GM12892 (cell line): ENCODE data around the gene GLUL.

Experiments used
- DNase-seq: peaks from one replicate; pipeline ENCODE4 v3.0.0; 2011; ENCODE audit not compliant: insufficient read length
- FAIRE-seq: peaks from 2 replicates; lab custom pipeline; 2011; peaks lifted over from hg19 to GRCh38; lab: Jason Lieb, UNC
- POLR2A ChIP-seq: IDR thresholded peaks from 2 replicates; pipeline ENCODE4 v1.6.1; 2011; ENCODE audit warnings: low read depth, low read length, control low read depth
- POLR2AphosphoS5 ChIP-seq: IDR thresholded peaks from 2 replicates; pipeline ENCODE4 v1.6.1; 2011; ENCODE audit warnings: low read depth, low read length, control low read depth
- TAF1 ChIP-seq: IDR thresholded peaks from 2 replicates; pipeline ENCODE4 v1.6.1; 2011; ENCODE audit warnings: low read depth, mild to moderate bottlenecking, control low read depth, low read length, borderline replicate concordance

The GLUL gene

DNA sequence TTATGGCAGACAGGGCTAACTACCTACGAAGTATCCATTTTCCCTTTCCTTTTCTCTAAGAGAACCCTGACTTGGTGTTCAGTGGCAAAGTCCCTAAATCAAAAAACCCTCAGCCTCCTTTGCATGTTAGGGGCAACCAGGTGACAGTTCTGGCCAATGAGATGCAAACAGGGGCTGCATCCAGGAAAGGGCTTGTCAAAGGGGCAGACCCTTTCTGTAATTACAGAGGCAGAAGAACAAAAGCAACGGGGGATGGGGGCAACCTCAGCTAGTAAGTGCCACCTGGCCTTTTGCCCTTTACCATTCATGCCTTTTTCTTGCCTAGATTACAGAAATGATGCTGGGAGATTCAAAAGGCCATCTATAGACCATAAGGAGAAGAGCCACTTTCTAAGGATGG lies 34.4 kb downstream of the GLUL start:
- DNase-seq = no peak
- peak; percentile 48 for FAIRE-seq
- no peak for TF ChIP-seq TAF1
- TF ChIP-seq POLR2A = no peak
- TF ChIP-seq POLR2AphosphoS5 = no peak

DNA sequence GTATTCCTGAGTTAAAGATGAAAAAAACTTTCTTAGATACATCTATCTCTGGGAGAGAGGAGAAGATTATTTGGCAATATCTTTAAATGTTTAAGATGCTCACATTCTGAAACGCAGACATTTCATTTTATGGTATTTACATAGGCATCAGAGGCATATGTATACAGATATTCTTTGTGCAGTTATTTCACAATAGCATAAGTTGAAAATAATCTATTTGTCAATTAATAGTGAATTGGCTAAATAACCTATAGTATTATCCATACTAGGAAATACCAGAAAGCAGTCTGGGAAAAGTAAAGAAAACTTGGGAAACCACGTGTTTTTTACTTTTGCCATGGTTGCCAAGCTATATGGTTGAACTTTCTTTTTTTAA lies 35.9 kb downstream of the GLUL start:
- DNase-seq (no peak), FAIRE-seq (peak; percentile 48)
- TF ChIP-seq POLR2A (no peak), TAF1 (no peak), POLR2AphosphoS5 (no peak)

DNA sequence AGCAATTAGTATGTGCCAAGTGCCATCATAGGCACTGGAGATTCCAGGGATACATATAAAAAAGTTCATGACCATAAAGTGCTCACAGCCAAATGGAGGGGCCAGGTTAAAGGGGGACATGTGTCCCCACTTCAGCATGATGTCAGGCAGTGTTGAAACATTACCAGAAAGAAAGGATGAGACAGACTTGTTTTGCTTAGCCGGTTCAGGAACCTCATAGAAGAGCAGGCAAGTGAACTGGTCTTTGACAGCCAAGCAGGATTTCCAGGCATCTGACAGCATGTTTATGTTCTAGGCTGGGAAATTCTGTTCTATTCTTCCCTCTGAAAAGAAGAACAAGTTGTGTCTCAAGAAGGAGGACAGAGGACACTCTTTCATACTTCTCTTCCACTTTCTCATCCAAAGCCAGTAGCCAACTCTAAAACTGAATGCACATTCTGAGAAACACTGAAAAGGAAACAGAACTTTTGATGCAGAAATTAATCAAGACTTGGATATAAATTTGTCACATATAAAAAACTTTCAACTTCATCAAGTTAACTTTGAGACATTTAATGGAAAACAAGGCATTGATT lies 39.7 kb downstream of the GLUL start:
- FAIRE-seq = no peak
- DNase-seq = no peak
- TF ChIP-seq TAF1 (no peak), POLR2A (no peak), POLR2AphosphoS5 (no peak)

DNA sequence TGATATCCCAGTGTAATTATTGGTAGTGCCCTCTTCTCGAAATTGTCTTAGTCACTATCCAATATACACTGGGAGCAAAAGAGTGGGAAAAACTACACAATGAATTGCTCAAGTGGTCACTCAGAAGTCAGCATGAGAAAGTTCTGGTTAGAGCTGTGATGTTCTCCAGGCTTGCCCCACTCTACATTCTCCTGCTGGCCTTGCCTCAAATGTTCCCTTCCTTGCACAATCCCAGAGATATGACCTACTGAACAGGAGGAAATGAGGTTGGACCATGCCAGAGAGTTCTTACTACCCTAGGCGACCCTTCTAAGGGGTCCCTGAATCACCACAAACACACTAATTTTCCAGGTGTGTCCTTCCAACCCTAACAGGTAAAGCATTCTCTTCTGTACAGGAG lies 40.8 kb downstream of the GLUL start:
- FAIRE-seq = no peak
- TF ChIP-seq TAF1 (no peak), POLR2AphosphoS5 (no peak), POLR2A (no peak)
- DNase-seq = no peak

DNA sequence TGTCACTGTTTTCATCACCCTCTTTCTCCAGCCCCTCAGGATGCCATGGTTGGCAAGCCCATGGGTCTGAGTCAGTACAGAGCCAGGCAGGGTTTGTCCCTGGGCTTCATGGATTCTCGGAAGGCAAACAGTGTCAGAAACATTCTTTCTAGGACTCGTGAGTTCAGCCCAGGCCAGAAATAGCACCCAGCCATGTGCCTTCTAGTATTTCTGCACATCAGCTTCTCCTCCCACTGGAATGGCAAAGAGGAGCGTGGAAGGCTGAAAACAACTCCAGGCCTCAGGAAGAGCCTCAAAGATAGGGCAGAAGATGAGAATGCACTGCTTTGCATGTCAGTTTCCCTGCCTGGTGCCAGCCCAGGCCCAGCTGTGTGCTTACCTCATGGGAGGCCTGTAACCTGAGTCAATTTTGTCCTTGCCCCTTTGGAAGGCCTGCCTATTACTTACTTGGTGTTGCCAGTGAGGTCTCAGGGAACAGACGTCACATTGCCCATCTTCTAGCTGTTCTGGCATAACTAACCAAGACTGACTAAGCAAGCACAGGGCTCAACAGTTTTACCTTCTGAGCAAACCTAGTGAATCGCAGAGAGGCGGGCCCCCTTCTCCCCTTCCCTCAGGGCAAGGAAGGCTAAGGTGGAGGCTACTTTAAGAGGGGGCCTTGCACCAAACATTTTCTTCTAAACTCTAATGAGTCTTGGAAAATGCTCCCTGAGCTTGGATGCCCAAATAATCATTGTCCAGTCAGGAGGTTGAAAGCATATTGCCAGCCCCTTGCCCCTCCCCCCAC lies 42.4 kb downstream of the GLUL start:
- DNase-seq (no peak), FAIRE-seq (no peak)
- no peak for TF ChIP-seq TAF1
- no peak for TF ChIP-seq POLR2A
- TF ChIP-seq POLR2AphosphoS5 = no peak

DNA sequence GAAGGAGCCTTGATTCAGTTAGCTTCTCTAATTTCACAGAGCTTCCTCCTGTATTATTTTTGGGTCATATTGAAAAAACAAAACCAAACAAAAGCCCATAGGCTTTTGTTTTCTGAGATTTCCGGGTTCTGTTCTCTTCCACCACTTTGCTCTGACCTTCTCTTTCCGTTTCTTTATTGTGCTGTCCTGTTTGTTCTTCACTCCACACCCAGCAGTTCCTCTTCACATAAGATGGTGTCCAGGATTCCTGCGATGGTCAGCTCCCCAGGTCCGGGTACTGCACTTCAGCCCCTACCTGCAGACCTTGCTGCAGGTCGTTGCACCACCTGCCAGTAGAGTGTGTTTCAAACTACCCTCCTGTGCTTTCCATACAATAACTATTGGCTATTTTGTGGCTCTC lies 44.6 kb downstream of the GLUL start:
- DNase-seq = no peak
- FAIRE-seq = no peak
- TF ChIP-seq POLR2AphosphoS5 (no peak), TAF1 (no peak), POLR2A (no peak)

DNA sequence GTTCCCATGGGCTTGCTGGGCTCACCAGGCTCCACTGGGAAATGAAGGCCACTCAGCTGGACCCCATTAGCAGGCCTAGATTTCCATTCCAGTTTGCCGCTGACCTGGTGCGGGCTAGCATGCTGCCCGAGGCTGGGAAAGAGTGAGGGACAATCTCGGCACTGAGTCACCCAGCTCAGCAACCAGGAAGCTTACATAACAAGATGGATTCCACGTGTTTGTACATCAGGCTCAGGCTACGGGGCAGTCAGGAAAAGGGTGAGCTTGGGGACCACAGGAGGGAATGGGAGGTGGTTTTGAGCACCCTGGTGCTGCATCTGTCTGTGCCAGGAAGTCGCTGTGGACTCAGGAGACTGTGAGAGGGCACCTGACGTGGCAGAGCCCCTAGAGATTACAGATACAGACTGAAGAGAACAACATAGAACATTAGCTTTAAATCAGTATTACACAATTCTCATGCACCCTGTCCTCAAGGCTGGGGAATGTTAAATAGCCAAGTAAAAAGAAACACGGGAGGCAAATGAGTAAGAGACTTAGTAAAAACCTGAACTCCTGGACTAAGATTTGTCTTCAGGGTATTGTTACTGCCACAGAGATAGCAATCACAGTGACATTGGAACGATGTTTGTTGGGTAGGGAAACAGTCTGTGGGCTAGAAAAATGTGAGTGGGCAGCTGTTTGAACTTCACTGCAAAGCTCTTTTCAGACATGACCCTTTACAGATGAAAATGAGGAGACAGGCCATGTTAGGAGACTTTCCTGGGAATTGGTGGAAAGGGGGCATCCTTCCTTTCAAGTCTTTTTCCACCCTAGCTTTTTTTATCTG lies 51.1 kb downstream of the GLUL start:
- no peak for DNase-seq
- no peak for FAIRE-seq
- no peak for TF ChIP-seq POLR2AphosphoS5
- TF ChIP-seq TAF1 = no peak
- TF ChIP-seq POLR2A = no peak

DNA sequence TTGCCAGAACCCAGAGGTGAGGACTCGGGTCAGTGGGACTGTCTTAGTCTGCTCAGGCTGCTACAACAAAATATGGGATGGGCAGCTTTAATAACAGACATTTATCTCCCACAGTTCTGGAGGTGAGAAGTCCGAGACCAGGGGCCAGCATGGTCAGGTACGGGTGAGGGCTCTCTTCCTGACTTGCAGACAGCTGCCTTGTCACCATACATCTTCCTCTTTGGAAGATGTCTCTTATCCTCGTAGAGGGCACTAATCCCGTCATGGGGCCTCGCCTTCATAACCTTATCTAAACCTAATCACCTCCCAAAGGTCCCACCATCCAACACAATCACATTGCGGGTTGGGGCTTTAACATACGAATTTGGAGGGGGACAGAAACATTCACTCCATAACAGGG lies 51.9 kb downstream of the GLUL start:
- DNase-seq (no peak), FAIRE-seq (no peak)

DNA sequence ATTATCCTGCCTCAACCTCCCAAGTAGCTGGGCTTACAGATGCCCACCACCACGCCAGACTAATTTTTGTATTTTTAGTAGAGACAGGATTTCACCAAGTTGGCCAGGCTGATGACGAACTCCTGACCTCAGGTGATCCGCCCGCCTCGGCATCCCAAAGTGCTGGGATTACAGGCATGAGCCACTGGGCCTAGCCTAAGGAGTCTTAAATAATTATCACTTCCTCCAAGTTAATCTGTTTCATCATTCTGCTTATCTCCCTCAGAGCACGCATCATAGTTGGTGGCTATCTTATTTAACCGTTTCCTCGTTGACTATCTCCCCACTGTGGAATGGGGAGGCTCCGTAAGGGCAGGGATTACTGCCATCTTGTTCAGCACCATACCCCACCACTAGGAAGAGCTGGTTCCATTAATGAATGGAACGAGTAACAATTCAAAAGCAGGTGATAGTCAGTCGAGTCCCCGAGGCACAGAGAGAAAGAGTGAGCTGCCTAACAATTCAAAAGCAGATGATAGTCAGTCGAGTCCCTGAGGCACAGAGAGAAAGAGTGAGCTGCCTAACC lies 52.7 kb downstream of the GLUL start:
- DNase-seq (no peak), FAIRE-seq (no peak)
- TF ChIP-seq POLR2AphosphoS5 (no peak), TAF1 (no peak), POLR2A (no peak)

More for the DNA sequence above, 51.9 kb downstream of the GLUL start:
- TF ChIP-seq POLR2A = no peak

DNA sequence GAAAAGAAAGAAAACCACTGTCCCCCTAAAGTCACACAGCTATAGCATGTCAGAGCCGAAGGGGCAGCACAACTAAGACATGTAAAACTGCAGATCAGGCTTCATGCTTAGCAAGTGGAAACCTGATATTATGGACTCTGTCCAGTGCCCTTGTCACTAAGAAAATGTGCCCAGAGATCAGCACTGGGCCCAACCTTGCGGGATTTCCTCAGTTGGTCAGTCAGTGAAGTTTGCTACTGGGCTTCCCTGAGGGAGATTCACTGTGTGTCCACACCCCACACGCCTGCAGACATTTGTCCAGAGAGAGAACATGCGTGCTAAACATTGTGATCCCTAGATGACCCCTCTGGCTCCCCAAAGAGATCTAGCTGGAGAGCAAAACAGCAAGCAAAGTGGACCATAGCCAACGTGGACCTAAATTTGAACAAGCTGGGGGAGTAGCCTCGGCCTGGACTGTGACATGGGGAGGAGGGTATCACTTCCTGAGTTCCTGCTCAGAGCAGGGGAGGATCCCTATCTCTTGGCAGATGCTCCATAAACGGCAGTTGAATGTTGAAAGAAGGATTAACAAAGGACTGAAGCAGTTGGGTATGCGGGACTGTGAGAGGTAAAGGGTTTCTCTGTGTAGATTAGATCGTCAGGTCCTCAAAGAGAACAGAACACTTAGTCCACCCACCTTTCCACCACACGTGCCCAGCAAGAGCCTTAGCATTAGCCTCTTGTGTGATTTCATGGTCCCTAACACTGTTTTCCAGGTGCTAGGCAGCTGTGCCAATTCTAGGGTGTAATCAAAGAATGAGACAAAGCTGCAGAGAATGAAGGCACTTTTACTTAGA lies 53.6 kb downstream of the GLUL start:
- TF ChIP-seq TAF1 = no peak
- no peak for TF ChIP-seq POLR2AphosphoS5
- no peak for TF ChIP-seq POLR2A
- no peak for FAIRE-seq
- no peak for DNase-seq
